GDM1 (cell line): ENCODE results near the gene ITGB8.
"Not testable (repeated sequence)": the region's sequence is repeated elsewhere in the genome, so short reads cannot be mapped to it uniquely, and the experiment has no call there.

Source experiments
- DNase-seq: peaks from one replicate; lab custom pipeline; 2025; lab: John Stamatoyannopoulos, UW

The ITGB8 gene

GRCh38 chr7:20385126-20385525 is 54.4 kb downstream of the ITGB8 start:
- no peak for DNase-seq

- DNase-seq = no peak
Observed at GRCh38 chr7:20388084-20388483, 57.4 kb downstream of the ITGB8 start.

- not testable (repeated sequence) for DNase-seq
Observed at GRCh38 chr7:20389192-20389591, 58.5 kb downstream of the ITGB8 start.

GRCh38 chr7:20393021-20393610 is 62.4 kb downstream of the ITGB8 start:
- DNase-seq = no peak

- DNase-seq = no peak
Observed at GRCh38 chr7:20393616-20394015, 62.9 kb downstream of the ITGB8 start.

- no peak for DNase-seq
Observed at GRCh38 chr7:20394284-20394683, 63.6 kb downstream of the ITGB8 start.

GRCh38 chr7:20395104-20395503 is 64.4 kb downstream of the ITGB8 start:
- DNase-seq = no peak

- no peak for DNase-seq
Observed at GRCh38 chr7:20395511-20395910, 64.8 kb downstream of the ITGB8 start.

GRCh38 chr7:20399521-20399920 is 68.8 kb downstream of the ITGB8 start:
- no peak for DNase-seq

- no peak for DNase-seq
Observed at GRCh38 chr7:20401861-20402746, 71.4 kb downstream of the ITGB8 start.

- no peak for DNase-seq
Observed at GRCh38 chr7:20402747-20403230, 72.1 kb downstream of the ITGB8 start.

GRCh38 chr7:20403331-20403730 is 72.6 kb downstream of the ITGB8 start:
- no peak for DNase-seq

GRCh38 chr7:20404320-20404719 is 73.6 kb downstream of the ITGB8 start:
- no peak for DNase-seq

GRCh38 chr7:20407585-20408466 is 77.1 kb downstream of the ITGB8 start:
- DNase-seq = no peak

- no peak for DNase-seq
Observed at GRCh38 chr7:20408467-20408826, 77.7 kb downstream of the ITGB8 start.

- DNase-seq = no peak
Observed at GRCh38 chr7:20409961-20410360, 79.3 kb downstream of the ITGB8 start.

- no peak for DNase-seq
Observed at GRCh38 chr7:20411372-20411771, 80.7 kb downstream of the ITGB8 start.

- DNase-seq = peak; percentile 16
Observed at GRCh38 chr7:20412032-20412431, 81.3 kb downstream of the ITGB8 start.

GRCh38 chr7:20417260-20417659 is 86.6 kb downstream of the ITGB8 start:
- peak; percentile 13 for DNase-seq

- no peak for DNase-seq
Observed at GRCh38 chr7:20417675-20418382, 87.1 kb downstream of the ITGB8 start.

- no peak for DNase-seq
Observed at GRCh38 chr7:20424500-20424899, 93.8 kb downstream of the ITGB8 start.

GRCh38 chr7:20430664-20431063 is 100.0 kb downstream of the ITGB8 start:
- no peak for DNase-seq
